ENCODE data around the gene ALDH1L1. TPM values are rescaled to one million over a fixed set of nuclear protein-coding genes. Genes with fewer than 3 reads are reported as not detected.

Gene ALDH1L1
- total RNA-seq, 1 donor from 2014 or later = 5.0 TPM

DNA sequence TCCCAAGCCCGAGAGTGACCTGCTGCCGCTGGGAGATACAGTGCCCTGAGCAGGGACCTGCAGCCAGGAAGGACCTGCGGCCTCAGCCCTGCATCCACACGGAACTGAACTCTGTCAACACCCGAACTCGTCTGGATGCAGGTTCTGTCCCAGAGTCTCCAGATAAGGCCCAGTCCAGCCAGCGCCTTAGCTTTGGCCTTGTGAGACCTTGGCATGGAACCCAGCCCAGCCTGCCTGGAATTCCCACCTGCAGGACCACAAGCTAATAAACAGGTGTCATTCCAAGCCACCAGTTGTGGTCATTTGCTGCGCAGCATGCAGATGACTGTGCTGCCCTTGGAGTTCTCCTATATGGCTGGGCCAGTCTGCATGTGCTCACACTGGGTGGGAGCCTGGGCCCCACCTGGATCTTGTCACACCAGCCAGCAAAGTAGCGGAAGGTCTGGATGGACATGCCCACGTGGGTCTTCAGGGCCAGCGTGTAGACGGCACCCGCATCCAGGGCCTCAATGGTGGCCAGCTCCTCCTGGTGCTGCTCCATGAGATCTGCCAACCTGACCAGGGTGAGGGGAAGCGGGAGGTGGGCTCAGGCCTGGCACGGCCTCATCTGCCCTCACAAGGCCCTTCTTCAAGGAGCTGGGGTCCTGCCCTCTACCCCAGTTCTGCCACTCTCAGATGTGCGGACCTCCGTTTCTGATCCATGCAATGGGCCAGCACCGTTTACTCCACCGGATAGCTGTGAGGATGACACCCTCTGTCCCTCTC is 49.2 kb downstream of the ALDH1L1 start:
- no peaks in the 10 kb centered on the region for H3K27me3 Mint-ChIP-seq
- H3K4me1 Mint-ChIP-seq (ENCODE audit: unreplicated experiment) = peaks cover 8% of the 10 kb centered on the region
- no peaks in the 10 kb centered on the region for H3K9me3 Mint-ChIP-seq
- no peak overlapping the region for H3K27ac Mint-ChIP-seq
- peak; percentile 59 for DNase-seq (ENCODE audit: extremely low spot score, unreplicated experiment)
- TF ChIP-seq CTCF (conservative IDR thresholded peaks at IDR 0.05) = no peak
- H3K36me3 Mint-ChIP-seq = no peaks in the 10 kb centered on the region
- no peak overlapping the region for H3K4me3 Mint-ChIP-seq

DNA sequence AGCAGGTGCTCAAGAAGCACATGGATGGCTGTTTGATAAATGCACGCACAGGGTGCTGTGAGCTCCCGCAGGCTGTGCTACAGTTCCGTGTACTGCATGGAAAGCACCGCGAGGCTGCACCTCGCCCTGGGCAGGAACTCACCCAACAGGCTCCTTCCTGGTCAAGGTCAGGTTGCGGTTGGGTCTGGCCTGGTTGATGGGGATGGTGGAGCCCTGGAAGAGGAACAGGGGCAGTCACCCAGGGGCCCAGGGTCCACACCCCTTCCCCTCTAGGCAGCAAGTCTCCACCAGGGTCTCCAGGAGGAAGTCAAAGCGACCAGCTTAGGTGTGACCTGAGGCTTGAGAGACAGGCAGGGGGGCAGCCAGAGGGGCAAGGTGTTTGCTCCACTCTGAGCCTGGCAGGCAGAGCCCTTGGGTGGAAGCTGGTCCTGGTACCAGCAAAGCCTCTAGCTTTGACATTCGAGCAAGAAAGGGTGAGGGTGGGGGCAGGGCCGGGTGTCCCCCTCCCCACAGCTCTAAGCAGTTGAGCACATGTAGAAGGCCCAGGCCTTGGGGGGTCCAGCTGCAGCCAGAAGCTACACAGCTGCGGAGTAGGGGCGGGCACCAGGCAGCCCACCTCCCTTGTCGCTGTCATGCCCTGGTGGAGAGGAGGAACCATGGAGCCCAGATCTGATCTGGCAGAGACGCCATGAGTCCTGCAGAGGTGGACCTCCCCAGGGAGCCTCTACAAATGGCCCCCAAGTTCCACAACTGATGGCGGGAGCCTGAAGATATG is 50.1 kb downstream of the ALDH1L1 start:
- Mint-ChIP-seq H3K4me1 (ENCODE audit: unreplicated experiment) (peaks cover 8% of the 10 kb centered on the region), H3K9me3 (no peaks in the 10 kb centered on the region), H3K36me3 (no peaks in the 10 kb centered on the region), H3K27ac (peak overlapping the region; percentile 18), H3K4me3 (no peak overlapping the region), H3K27me3 (no peaks in the 10 kb centered on the region)
- no peak for TF ChIP-seq CTCF (conservative IDR thresholded peaks at IDR 0.05)
- DNase-seq (ENCODE audit: extremely low spot score, unreplicated experiment) = peak; percentile 66

DNA sequence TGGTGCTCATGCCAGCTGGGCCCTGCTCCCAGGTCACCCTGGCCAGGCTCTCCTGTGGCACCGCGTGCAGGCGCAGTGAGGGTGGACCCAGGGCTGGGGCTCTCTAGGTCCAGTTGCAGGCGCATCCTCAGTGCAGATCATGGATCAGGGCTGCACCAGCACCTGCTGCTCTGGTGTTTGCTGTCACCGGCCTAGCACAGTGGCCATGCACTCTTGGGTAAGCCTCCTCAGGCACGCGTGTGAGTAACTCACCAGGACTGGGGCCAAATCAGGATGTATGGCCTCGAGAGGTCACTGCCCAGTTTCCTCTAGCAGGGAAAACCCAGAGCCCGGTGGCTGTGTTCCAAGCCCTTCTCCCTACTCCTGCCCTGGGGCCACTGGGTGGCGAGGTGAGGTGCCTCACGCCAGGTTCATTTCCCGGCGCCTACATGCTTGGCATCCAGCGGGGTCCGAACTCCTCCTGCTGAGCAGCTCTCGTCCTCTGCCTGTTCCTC is 50.9 kb downstream of the ALDH1L1 start:
- peak; percentile 66 for DNase-seq (ENCODE audit: extremely low spot score, unreplicated experiment)
- peaks cover 8% of the 10 kb centered on the region for H3K4me1 Mint-ChIP-seq (ENCODE audit: unreplicated experiment)
- H3K36me3 Mint-ChIP-seq = no peaks in the 10 kb centered on the region
- no peak for TF ChIP-seq CTCF (conservative IDR thresholded peaks at IDR 0.05)
- no peaks in the 10 kb centered on the region for H3K27me3 Mint-ChIP-seq
- no peak overlapping the region for H3K4me3 Mint-ChIP-seq
- no peaks in the 10 kb centered on the region for H3K9me3 Mint-ChIP-seq
- H3K27ac Mint-ChIP-seq = peak overlapping the region; percentile 18

DNA sequence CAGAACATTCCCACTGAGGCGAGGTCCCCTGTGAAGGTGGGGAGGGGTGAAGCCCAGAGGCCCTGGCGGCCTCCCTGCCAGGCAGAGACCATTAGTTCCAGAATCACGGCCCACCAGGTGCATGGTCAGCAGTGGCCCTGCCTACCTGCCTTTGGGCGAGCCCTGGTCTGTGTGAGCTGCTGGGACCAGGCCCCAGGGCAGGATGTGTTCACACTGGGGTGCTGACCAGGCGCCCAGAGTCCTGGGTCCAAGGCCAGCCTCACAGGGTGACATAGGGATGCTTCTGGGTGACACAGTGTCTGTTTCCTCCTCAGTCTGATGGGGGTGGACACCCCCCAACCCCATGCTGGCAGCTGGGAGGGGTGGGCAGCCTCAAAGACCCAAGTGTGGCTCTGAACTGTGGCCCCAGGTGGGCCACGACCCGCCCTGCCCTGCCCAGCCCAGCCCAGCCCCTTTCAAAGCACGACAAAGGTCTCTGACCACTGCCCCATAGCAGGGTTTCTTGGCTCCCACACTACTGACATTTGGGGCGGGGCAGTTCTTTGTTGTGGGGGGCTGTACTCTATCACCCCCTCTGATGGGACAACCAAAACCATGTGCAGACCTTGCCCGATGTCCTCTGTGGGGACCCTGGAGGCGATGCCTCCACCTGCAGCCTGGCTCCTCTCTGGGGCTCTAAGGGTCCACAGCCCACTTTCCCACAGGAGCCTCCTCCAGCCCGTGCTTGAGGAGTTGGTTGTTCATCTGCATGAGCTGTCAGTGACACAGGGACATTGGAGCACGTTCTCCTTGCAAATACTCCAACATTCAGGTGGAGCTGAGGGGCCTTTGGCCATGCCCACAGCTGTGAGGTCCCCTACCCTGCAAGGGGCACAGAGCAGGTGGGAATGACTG is 51.6 kb downstream of the ALDH1L1 start:
- Mint-ChIP-seq H3K36me3 (no peaks in the 10 kb centered on the region), H3K27ac (no peak overlapping the region), H3K4me1 (ENCODE audit: unreplicated experiment) (peaks cover 4% of the 10 kb centered on the region), H3K27me3 (no peaks in the 10 kb centered on the region), H3K4me3 (no peak overlapping the region), H3K9me3 (no peaks in the 10 kb centered on the region)
- DNase-seq (ENCODE audit: extremely low spot score, unreplicated experiment) = peak; percentile 51
- TF ChIP-seq CTCF (conservative IDR thresholded peaks at IDR 0.05) = no peak

DNA sequence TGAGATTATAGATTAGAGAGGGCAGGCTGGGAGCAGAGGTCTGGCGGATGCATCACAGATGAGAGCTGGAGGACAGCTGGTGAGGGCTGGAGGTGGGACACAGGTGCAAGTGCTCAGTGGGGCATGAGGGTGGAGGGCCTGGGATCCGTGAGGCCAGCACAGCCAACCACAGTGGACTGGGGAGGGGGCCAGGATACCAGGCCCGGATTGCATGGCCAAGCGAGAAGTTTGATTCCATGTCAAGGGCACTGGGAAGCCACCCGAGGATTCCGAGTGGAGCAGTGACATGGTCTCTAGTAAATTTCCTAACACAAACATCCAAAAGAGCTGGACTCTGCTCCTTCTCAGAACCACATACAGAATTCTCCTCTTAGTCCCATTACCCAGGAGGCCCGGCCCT is 52.5 kb downstream of the ALDH1L1 start:
- peaks cover 4% of the 10 kb centered on the region for H3K4me1 Mint-ChIP-seq (ENCODE audit: unreplicated experiment)
- no peak overlapping the region for H3K4me3 Mint-ChIP-seq
- H3K27me3 Mint-ChIP-seq = no peaks in the 10 kb centered on the region
- TF ChIP-seq CTCF (conservative IDR thresholded peaks at IDR 0.05) = no peak
- no peak overlapping the region for H3K27ac Mint-ChIP-seq
- H3K9me3 Mint-ChIP-seq = no peaks in the 10 kb centered on the region
- H3K36me3 Mint-ChIP-seq = no peaks in the 10 kb centered on the region
- peak; percentile 63 for DNase-seq (ENCODE audit: extremely low spot score, unreplicated experiment)

Data from type B pancreatic cell (in vitro differentiated cells).